ENCODE measurements around the gene KRI1. TPM values are rescaled to one million over a fixed set of nuclear protein-coding genes. Genes with fewer than 3 reads are reported as not detected.
"Not testable (repeated sequence)": the region's sequence is repeated elsewhere in the genome, so short reads cannot be mapped to it uniquely, and the experiment has no call there.

KRI1 gene
- polyA plus RNA-seq, 1 donor from 2014 or later: 35.6 TPM

- Mint-ChIP-seq H3K36me3 (no peaks in the 10 kb centered on the region), H3K4me1 (peaks cover 15 to 16% (median 15%) of the 10 kb centered on the region in 3 donors), H3K27me3 (no peaks in the 10 kb centered on the region), H3K4me3 (no peak within 1 kb of the TSS), H3K27ac (peak within 1 kb of the TSS in 1 of 3 donors; percentile 0), H3K9me3 (no peaks in the 10 kb centered on the region)
These were observed 21.4 kb upstream of the KRI1 start, which contains the start of gene AP1M2 for GRCh38 chr19:10587022-10587838. Gene AP1M2 (minus strand): TSS chr19:10587312. CDS start chr19:10587231, 81 bp downstream.

GRCh38 chr19:10586396-10586795 is 20.6 kb upstream of the KRI1 start:
- no peak overlapping the region for H3K4me3 Mint-ChIP-seq
- peaks cover 15 to 16% (median 15%) of the 10 kb centered on the region in 3 donors for H3K4me1 Mint-ChIP-seq
- H3K27me3 Mint-ChIP-seq: no peaks in the 10 kb centered on the region
- H3K27ac Mint-ChIP-seq: no peak overlapping the region
- no peaks in the 10 kb centered on the region for H3K9me3 Mint-ChIP-seq
- H3K36me3 Mint-ChIP-seq: no peaks in the 10 kb centered on the region

- H3K9me3 Mint-ChIP-seq: no peaks in the 10 kb centered on the region
- H3K4me1 Mint-ChIP-seq: peaks cover 20 to 22% (median 21%) of the 10 kb centered on the region in 3 donors
- H3K36me3 Mint-ChIP-seq: no peaks in the 10 kb centered on the region
- peak overlapping the region in 2 of 3 donors; percentile 64 to 86 for H3K27ac Mint-ChIP-seq
- H3K27me3 Mint-ChIP-seq: no peaks in the 10 kb centered on the region
- H3K4me3 Mint-ChIP-seq: no peak overlapping the region
These were observed 17.4 kb upstream of the KRI1 start for GRCh38 chr19:10583036-10583776.

- Mint-ChIP-seq H3K27me3 (no peaks in the 10 kb centered on the region), H3K27ac (peak overlapping the region in 1 of 3 donors; percentile 39), H3K9me3 (no peaks in the 10 kb centered on the region), H3K4me3 (peak overlapping the region in 1 of 4 donors; percentile 54), H3K36me3 (no peaks in the 10 kb centered on the region), H3K4me1 (peaks cover 15 to 16% (median 15%) of the 10 kb centered on the region in 3 donors)
These were observed 16.3 kb upstream of the KRI1 start for GRCh38 chr19:10582091-10582490.

- H3K27ac Mint-ChIP-seq: peak overlapping the region; percentile 19 to 90 (median 28)
These were observed 15.3 kb upstream of the KRI1 start for GRCh38 chr19:10580979-10581631.

GRCh38 chr19:10577951-10578350 is 12.1 kb upstream of the KRI1 start:
- H3K4me3 Mint-ChIP-seq: no peak overlapping the region
- no peaks in the 10 kb centered on the region for H3K36me3 Mint-ChIP-seq
- H3K27ac Mint-ChIP-seq: no peak overlapping the region
- no peaks in the 10 kb centered on the region for H3K9me3 Mint-ChIP-seq
- peaks cover 5 to 6% (median 5%) of the 10 kb centered on the region in 3 donors for H3K4me1 Mint-ChIP-seq
- H3K27me3 Mint-ChIP-seq: no peaks in the 10 kb centered on the region

More at GRCh38 chr19:10580979-10581631, 15.3 kb upstream of the KRI1 start:
- no peaks in the 10 kb centered on the region for H3K9me3 Mint-ChIP-seq
- peak overlapping the region in 3 of 4 donors; percentile 2 to 30 (median 29) for H3K4me3 Mint-ChIP-seq
- H3K36me3 Mint-ChIP-seq: no peaks in the 10 kb centered on the region
- H3K4me1 Mint-ChIP-seq: peaks cover 15 to 16% (median 15%) of the 10 kb centered on the region in 3 donors
- H3K27me3 Mint-ChIP-seq: no peaks in the 10 kb centered on the region

- Mint-ChIP-seq H3K9me3 (no peaks in the 10 kb centered on the region), H3K36me3 (no peaks in the 10 kb centered on the region), H3K4me1 (peaks cover 4 to 6% (median 5%) of the 10 kb centered on the region in 3 donors), H3K4me3 (no peak overlapping the region), H3K27ac (no peak overlapping the region), H3K27me3 (peaks cover 2% of the 10 kb centered on the region)
These were observed 9.4 kb upstream of the KRI1 start for GRCh38 chr19:10575011-10575716.

- Mint-ChIP-seq H3K27me3 (peaks cover 2% of the 10 kb centered on the region), H3K4me3 (peak overlapping the region in 1 of 4 donors; percentile 43), H3K9me3 (no peaks in the 10 kb centered on the region), H3K36me3 (no peaks in the 10 kb centered on the region), H3K27ac (peak overlapping the region in 1 of 3 donors; percentile 80), H3K4me1 (peaks cover 6 to 7% (median 6%) of the 10 kb centered on the region in 3 donors)
These were observed 8.7 kb upstream of the KRI1 start for GRCh38 chr19:10574462-10574861.

GRCh38 chr19:10573793-10574192 is 8.0 kb upstream of the KRI1 start:
- not testable (repeated sequence) for H3K27ac Mint-ChIP-seq, H3K27me3 Mint-ChIP-seq, H3K9me3 Mint-ChIP-seq, H3K4me3 Mint-ChIP-seq, H3K36me3 Mint-ChIP-seq
- H3K4me1 Mint-ChIP-seq: peaks cover 11 to 13% (median 13%) of the 10 kb centered on the region in 3 donors

GRCh38 chr19:10568826-10569651 is 3.2 kb upstream of the KRI1 start, which contains the start of gene CDKN2D:
Gene CDKN2D (minus strand): TSS chr19:10568979. CDS start chr19:10568653, 326 bp downstream.
- H3K4me1 Mint-ChIP-seq: peaks cover 24 to 30% (median 29%) of the 10 kb centered on the region in 3 donors
- H3K27ac Mint-ChIP-seq: peak within 1 kb of the TSS; percentile 98 to 99 (median 99)
- H3K4me3 Mint-ChIP-seq: peak within 1 kb of the TSS; percentile 96 to 100 (median 98)
- peaks cover 2% of the 10 kb centered on the region for H3K36me3 Mint-ChIP-seq
- peaks cover 2% of the 10 kb centered on the region for H3K27me3 Mint-ChIP-seq
- H3K9me3 Mint-ChIP-seq: no peaks in the 10 kb centered on the region

- Mint-ChIP-seq H3K9me3 (no peaks in the 10 kb centered on the region), H3K27me3 (peaks cover 2% of the 10 kb centered on the region), H3K4me1 (peaks cover 24 to 30% (median 29%) of the 10 kb centered on the region in 3 donors), H3K27ac (peak overlapping the region; percentile 98 to 99 (median 99)), H3K36me3 (peaks cover 2% of the 10 kb centered on the region), H3K4me3 (peak overlapping the region; percentile 96 to 100 (median 98))
These were observed 2.4 kb upstream of the KRI1 start for GRCh38 chr19:10568062-10568825.

GRCh38 chr19:10567656-10568055 is 1.8 kb upstream of the KRI1 start:
- H3K36me3 Mint-ChIP-seq: peaks cover 2% of the 10 kb centered on the region
- H3K4me1 Mint-ChIP-seq: peaks cover 24 to 30% (median 29%) of the 10 kb centered on the region in 3 donors
- H3K4me3 Mint-ChIP-seq: peak overlapping the region; percentile 96 to 100 (median 98)

More at GRCh38 chr19:10567656-10568055, 1.8 kb upstream of the KRI1 start:
- peaks cover 2% of the 10 kb centered on the region for H3K27me3 Mint-ChIP-seq
- no peaks in the 10 kb centered on the region for H3K9me3 Mint-ChIP-seq
- peak overlapping the region; percentile 98 to 99 (median 99) for H3K27ac Mint-ChIP-seq

Measured in IgD-negative memory B cell (primary cell).